HG02884 (cell line): ENCODE measurements around the gene DPP10.

Experiments used
- ATAC-seq: cut with Tn5 transposase; IDR thresholded peaks from one replicate; pipeline ENCODE4 v1.9.1; 2021; ENCODE audit warnings: mild to moderate bottlenecking, moderate library complexity; ENCODE audit not compliant: unreplicated experiment

The DPP10 gene

DNA sequence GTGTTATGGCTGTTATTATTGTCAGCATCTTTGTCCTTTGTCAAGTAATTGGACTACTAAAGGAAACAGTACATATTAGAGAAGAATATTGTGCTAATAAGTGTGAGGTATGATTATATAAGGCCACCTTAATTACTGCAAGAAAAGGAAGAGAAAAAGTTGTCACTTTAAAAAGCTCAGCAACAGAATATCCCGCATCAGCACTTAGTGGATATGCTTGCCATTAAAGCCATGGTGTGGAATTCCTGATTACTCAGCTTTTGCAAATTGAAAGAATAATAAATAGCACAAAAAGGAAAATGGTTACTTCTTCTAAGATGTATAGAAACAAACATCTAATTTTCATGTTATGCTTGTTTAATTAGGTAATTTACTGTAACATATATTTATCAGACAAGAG, 347.5 kb downstream of the DPP10 start:
- ATAC-seq: no peak

DNA sequence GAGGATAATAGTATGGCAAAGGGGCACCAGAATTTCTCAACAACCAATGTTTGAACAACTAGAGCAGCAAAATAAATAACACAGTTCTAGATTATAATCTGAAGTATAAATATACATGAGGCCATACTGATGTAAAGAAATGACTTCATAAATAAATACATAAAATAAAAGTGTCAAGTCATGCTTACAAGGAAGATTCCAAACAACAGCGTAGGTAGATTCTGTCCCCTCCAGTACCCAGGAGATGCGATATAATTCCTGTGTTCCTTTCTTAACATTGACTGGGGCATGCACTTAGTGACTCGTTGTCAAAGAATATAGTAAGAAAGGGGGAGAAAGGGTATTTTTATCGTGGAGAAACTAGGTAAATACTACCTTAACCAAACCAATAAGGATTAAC, 355.1 kb downstream of the DPP10 start:
- ATAC-seq: no peak

DNA sequence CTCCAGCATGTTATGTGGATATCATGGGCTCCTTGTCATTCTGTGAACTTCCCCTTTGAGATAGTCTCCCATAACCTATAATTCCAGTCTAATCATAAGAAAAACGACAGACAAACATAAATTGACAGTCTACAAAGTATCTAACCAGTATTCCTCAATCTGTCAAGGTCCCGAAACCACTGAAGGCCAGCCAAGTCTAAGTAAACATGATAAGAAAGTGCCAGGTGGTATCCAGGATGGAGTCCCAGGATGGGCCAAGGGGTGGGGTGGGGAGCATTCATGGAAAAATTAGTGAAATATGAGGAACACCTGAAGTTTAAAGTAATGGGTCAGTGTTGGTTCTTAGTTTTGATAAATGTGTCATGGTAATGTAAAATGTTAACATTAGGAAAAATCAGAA, 355.5 kb downstream of the DPP10 start:
- no peak for ATAC-seq

DNA sequence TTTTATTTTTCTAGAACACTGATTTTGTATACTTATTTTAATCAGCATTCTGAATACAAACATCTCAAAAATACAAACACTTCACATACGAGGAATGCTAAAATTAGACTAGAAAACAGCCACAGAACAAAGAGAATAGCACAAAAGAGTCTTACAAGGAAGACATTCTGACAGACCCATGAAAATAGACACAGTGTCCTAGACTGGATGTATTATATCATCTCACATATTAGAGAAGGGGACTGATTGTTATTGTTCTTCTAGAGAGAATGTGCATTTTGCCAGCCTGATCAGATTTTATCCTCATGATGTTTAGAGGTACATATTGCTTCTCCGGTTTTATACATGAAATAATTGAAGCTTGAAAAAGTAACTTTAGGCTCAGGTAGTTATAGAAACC, 357.9 kb downstream of the DPP10 start:
- no peak for ATAC-seq

DNA sequence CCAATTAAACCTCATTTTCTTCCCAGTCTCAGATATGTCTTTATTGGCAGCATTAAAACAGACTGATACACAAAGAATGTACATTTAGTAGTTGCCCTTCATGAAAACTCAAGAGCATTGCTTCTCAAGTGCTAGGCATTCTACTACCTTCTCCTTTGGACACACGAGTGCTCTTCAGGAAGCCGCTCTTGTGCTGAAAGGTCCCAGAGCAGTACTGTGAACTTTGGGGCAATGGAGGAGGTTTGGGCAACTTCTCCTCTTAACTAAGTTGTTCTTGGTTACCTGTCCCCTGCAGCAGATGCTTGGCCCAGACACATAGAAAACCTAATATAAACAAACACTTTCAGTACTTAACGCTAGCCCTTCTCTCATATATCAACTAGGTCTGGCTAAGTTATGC, 362.8 kb downstream of the DPP10 start:
- no peak for ATAC-seq

DNA sequence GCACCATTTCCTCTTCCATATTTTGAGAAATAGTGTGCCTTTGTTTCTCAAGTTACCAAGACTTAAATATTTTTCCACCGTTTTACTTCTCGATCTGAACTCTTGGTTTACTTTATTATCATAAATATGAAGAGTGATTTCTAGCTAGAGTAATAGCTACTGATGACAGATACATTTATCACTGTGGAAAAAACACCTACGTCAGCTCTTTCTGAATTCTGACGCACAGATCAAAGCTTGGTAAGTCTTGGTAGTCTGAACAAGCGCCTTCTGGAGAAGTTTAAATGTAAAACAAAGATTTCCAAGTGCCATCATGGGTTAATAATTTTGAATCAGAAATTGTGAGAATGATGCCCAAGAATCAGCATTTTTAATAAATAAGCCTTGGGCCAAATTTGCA, 367.7 kb downstream of the DPP10 start:
- no peak for ATAC-seq

DNA sequence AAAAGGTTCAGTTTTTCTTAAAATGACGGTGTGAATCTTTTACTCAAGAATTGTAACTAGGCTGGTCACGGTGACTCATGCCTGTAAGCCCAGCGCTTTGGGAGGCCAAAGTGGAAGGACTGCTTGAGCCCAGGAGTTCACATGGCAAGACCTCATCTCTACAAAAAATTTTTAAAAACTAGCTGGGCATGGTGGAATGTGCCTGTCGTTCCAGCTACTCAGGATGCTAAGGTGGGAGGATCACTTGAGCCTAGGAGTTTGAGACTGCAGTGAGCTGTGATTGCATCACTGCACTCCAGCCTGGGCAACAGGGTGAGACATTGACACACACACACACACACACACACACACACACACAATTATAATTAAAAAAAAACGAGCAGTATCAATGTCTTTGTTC, 369.8 kb downstream of the DPP10 start:
- ATAC-seq: no peak

DNA sequence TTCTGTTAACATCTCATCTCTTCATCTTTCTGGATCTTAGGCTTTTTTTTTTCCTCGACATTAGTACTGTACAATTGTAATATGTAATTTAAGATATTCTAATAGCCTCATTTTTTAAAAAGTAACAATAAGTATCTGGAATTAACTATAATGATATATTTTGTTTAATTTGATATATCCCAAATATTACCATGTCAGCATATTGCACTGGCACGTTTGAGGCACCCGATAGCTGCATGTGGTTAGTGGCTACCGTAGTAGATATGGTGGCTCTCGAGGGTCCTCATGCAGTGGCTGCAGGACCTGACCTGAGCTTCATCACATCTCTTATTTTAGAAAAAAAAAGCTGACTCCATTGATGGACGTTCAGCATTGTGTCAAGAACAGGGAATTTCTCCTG, 371.9 kb downstream of the DPP10 start:
- no peak for ATAC-seq

DNA sequence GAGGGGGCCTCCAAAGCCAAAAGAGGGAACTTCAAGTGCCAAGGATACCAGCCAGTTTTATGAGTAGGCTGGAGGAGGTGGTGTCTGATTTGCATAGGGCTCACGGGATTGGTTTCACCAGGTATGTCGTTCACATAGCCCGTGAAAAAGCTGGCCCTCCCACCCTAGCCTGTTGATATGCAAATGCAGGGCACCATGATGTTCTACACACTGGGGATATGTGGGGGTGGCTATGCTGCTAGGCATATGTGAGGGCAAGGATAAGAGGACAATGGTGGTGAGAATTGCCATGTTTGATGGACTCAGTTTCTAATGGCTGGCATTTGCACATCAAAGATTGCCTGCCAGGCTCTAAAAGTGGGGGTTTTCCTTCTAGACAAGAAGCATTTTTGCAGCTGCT, 378.6 kb downstream of the DPP10 start:
- ATAC-seq: no peak

DNA sequence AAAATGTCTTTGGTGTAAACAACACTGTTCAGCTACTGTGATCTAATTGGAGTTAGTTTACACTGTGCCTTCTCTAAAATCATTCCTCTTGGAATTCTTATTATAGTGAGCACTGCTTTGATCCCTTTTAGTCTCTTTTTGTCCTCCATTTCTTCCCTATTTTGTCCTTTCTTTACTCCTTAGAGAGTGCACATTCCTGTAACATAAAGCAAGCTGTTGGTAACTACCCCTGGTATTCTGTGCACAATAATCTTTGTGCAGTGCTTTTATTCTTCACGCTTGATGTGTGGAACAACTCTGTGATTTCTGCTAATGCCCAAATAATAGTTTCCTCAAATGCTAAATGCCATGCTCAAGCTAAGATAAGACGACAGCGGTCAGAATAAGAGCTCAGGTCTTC, 401.5 kb downstream of the DPP10 start:
- ATAC-seq: no peak

DNA sequence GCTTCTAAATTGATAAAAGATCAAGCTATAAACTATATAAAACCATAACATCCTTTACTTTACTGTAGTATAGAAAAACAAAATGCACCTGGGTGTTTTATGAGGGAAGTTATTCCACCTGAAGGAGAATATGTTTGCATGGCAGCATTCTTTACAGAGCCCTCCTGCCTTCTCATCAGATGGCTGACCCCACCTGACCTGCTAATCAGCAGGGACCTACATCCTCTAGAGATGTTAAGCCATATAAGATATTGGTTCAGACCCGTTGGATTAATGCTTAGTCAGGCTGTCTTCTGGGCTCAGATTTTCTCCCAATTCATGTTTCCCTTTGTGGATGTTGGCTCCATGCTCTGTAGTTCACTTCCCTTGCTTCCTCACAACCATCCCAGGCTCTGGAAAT, 414.8 kb downstream of the DPP10 start:
- ATAC-seq: no peak

DNA sequence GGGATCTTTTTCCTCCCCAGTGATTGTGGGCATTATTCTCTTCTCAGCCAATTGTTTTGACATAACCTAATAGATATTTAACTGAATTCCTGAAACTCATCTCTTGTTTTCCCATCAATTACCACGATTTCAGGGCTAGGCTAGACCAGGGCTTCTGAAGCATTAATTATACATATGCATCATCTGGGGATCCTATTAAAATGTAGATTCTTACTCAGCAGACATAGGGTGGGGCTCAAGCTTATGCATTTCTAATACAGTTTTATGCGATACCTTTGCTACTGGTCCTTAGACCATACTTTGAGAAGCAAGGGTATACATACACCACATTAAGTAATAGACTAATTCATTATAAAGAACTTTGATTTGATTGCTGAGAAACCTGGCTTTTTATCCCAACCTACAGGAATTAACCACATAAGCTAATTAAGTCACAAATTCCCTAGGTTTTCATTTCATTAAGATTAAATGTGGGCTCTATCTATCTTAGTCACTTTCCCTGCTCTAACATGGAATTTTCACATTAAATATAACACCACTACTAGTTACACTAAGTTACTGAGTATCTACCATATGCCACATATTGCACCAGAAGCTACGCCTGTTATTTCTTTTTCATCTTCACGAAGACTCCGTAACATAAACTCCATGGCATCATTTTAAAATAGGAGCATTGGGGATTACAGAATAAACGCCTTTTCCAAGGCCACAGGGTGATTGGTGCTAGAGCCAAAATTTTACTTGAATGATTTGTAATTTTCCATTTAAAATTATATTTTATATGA, 417.5 kb downstream of the DPP10 start:
- ATAC-seq: no peak

DNA sequence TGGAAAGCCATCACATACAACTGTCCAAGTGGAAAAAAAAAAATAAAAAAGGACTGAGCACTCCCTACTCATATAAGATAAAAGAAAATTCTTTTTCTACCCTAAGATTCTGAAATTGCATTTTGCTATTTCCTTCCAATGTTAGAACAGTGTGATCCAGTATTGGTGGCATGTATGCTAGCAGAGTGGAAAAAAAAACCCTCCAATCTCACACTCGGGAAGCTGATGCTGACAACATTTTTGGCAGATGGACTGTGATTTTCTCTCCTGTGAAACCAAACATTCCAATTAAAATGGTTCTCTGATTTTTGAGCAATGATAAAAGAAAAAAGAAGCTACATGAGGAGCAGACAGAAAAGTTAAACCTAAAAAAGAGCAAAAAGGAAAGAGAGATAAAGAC, 419.8 kb downstream of the DPP10 start:
- no peak for ATAC-seq

DNA sequence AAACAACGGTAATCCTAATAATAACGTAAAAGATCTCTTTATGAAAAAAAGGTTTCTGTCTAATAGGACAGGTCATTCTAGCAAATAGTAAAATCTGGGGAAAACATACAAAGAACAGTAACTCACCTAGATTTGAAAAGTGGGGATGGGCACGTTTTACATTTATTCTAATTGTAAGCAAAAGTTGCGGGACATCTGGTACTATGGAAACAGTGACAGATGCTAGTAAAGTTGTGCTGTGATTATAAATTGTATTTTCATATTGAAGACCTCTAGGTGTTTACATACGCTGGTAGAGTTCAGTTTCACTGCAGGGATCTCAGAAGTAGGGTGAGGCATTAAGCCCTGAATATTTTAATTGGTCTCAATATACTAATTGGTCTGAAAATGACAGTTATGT, 422.5 kb downstream of the DPP10 start:
- ATAC-seq: no peak

DNA sequence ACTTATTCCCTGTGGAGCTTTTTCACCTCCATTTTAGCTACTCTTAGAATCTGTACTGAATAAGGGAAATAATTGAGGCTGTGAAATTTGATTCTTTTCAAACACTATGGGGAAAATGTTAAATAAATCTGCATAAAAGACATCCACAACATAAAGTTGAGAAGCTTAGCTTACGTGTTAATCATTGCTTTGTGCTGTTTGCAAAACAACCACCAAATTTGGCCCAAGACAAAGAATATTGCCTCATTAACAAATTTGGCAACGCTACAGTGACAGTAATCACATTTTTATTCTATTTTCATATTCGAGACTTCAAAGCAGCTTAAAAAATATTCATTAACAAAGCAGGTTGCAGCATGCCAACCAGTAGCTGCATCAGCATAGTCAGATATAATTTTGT, 437.6 kb downstream of the DPP10 start:
- no peak for ATAC-seq

DNA sequence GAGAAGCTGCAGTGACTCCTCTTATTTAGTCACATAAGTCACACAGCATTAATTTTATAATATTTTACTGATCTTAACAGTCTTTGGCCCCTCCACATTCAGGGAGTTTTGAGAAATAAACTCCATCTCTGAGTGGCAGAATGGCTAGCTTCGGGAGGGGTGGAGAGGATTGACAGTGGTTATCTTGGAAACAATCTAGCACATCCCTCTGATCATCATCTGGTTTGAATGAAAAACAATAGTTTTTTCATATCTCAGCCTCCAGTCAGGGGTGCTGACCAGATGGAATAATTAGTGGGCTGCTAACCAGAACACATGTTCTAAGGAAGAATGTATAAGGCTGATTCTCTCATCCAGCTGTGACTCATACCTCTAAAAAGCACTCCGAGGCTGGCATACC, 477.5 kb downstream of the DPP10 start:
- ATAC-seq: no peak

DNA sequence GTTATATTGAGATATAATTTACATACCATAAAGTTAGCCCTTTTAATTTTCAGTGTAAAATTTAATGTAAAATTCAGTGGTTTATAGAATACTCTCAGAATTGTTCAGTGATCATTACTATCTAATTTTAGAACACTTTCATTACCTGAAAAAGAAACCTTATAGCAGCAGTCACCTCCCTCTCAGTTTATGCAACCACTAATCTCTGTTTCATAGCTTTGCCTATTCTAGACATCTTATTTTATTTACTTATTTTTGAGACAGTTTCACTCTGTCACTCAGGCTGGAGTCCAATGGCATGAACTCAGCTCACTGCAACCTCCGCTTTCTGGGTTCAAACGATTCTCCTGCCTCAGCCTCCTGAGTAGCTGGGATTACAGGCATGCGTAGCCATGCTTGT, 479.6 kb downstream of the DPP10 start:
- ATAC-seq: no peak

DNA sequence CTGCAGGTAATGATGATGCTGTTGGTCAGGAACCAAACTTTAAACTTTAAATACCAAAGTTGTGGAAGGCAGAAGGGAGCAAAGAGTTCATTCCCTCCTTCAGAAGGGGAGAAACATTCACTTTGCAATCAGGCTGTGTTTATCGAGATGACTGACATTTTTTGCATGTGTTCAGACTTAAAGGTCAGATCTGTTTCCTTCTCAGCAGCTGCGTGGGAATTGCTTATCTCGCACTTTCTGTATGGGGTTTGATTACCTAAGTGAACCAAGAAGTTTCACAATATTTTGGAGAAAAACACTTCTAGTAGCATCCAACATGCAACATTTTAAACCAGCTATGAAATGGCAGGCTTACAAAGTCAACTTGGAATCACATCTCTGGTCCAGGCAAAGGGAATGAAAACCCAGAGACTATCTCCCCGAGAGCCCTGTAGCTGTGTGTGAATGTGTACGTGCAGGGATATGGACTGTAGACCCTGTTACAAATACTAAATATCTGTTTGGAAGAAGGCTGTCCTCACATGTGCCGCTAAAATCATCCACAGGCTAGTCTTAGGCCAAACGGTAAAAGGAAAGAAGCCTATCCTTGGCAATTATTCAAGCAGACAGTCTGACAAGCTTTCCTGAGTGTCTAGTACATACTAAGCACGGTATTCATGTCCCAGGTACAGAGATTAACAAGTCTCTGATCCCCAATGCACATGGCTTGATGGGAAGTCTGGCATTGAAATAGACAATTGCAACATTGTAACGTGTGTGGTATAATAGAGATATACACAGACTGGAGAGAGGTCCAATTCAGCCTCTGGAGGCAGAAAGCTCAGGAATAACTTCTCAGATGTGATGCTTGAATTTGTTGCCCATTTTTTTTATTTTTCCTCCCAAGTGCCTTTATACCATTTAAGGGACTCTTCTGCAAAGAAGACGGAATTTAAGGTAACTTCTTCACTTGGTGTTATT, 483.1 kb downstream of the DPP10 start:
- ATAC-seq: no peak

DNA sequence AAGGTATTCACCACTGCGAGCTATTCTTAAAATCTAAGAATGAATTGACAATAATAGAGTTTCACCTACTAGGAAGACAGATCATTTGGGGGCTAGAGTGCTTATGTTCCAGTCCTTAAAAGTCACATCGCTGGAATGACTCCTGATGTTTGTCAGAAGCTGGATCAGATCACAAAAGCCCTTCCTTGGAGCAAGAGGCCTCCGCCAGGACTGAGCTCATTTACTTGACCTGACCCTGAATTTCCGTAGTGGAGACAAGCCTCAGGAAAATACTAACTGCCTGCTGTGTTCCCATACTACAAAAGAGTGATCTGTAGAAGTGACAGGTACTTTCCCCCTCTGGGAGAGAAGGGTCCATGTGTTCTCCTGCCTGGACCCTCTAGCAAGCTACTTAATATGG, 483.9 kb downstream of the DPP10 start:
- ATAC-seq: no peak

DNA sequence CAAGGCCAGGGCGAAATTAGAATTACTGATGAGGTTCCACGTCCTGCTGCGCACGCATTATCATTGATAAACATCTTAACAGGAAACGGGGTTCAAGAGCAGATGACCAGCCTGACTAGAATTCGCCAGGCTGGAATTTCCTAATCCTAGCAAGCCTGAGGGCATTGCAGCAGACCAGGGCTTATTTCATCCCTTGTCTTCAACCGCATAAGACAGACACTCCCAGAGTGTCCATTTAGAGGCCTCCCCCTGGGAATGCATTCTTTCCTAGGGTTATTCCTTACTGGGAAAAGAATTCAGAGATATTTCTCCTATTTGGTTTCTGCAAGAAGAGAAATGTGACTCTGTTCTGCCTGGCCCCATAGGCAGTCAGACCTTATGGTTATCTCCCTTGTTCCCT, 486.8 kb downstream of the DPP10 start:
- no peak for ATAC-seq

DNA sequence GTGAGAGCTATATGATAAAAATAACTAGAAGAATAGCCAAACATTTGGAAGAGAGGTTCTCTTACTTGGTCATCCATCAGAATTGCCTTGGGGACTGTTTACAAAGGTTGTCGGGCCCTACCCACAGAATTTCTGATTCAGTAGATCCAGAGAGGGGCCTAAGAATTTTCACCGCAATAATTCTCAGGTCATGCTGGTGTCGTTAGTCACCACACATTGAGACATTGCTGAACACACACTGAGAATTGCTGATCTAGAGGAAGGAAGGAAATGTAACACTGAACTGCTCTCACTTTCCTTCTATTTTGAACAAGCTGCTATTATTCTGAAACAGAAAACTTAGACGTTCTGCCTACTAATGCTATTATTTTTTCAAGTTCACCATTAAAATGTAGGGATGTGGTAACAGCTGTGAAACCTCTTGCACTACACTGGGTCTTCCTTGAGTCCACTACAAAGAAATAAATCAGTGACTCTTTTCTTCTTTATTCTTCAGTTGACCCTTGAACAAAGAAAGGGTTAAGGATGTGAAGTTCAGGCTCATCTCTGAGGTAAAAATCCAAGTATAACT, 491.3 kb downstream of the DPP10 start:
- no peak for ATAC-seq

DNA sequence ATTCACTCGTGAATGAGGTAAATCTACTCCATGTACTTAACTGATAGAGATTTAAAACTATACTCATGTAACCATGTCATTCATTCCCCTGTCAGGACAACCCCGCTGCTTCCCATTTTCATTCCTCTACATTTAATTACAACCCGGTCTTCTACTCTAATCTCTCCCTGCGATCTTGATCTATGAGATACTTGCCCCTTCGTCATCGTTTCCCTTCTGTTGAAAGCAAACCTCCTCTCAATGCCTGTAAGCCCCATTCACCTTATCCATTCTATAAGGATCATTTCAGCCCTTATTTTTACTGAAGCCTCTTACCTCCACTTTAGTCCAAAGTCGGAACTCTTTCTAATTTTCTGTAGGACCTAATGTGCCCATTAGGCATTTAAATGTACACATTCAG, 492.6 kb downstream of the DPP10 start:
- no peak for ATAC-seq
